ENCODE measurements around the gene ORC3. TPM values are rescaled to one million over a fixed set of nuclear protein-coding genes. Genes with fewer than 3 reads are reported as not detected.
A peak's percentile ranks its signal among the peaks of the same experiment; 100 is the strongest.

The ORC3 gene
- total RNA-seq, 1 donor from 2014 or later = 16.7 TPM

DNA sequence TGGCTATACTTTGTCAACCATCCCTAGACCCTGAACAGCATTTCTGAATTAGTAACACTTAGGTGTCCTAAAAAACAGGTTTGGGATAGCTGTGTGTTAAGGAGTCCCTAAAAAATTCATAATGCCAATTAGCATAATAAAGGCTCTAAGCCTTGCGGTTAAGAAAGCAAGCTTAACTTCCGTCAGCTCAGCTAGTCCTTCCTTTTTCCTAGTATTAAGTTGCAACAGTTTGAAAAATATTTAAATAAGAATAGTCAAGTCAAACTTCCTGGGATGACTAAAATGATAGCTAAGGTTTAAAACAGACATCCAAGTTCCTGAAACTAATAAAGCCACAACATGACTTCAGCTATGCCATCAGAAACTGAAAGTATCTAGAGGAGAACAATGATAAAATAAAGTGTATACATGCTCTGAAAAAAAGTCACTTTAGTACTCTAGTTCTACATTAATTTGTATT is 108.6 kb downstream of the ORC3 start:
- peak overlapping the region; percentile 97 for H3K27ac Mint-ChIP-seq (ENCODE audit: unreplicated experiment)
- H3K9me3 Mint-ChIP-seq (ENCODE audit: low read depth) = no peaks in the 10 kb centered on the region
- H3K27me3 Mint-ChIP-seq (ENCODE audit: low read depth) = no peaks in the 10 kb centered on the region
- DNase-seq (ENCODE audit: low spot score) = no peak
- peaks cover 63% of the 10 kb centered on the region for H3K4me1 Mint-ChIP-seq (ENCODE audit: low read depth)
- TF ChIP-seq, protein P1, sequence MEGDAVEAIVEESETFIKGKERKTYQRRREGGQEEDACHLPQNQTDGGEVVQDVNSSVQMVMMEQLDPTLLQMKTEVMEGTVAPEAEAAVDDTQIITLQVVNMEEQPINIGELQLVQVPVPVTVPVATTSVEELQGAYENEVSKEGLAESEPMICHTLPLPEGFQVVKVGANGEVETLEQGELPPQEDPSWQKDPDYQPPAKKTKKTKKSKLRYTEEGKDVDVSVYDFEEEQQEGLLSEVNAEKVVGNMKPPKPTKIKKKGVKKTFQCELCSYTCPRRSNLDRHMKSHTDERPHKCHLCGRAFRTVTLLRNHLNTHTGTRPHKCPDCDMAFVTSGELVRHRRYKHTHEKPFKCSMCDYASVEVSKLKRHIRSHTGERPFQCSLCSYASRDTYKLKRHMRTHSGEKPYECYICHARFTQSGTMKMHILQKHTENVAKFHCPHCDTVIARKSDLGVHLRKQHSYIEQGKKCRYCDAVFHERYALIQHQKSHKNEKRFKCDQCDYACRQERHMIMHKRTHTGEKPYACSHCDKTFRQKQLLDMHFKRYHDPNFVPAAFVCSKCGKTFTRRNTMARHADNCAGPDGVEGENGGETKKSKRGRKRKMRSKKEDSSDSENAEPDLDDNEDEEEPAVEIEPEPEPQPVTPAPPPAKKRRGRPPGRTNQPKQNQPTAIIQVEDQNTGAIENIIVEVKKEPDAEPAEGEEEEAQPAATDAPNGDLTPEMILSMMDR (IDR thresholded peaks at IDR 0.05) = no peak
- H3K36me3 Mint-ChIP-seq (ENCODE audit: low read depth) = no peaks in the 10 kb centered on the region
- peak overlapping the region; percentile 95 for H3K4me3 Mint-ChIP-seq (ENCODE audit: unreplicated experiment)

DNA sequence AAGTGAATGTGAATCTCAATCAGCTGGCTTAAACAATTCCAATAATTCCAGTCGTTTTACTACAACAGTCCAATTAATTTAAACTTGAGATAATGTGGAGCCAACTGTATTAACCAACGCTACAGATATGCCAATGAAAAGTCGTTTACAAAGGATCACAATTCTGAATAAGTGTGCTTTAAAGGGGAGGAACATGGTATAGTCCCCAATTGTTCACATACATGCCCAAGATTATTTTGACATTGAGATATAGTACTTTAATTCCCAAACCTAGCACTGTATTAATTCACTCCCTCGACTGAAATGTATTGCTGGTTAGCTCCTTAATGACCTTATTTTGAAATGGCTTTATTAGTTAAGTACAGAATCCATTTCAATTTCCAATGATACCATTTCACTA is 109.6 kb downstream of the ORC3 start:
- DNase-seq (ENCODE audit: low spot score) = no peak
- TF ChIP-seq, protein P1 (IDR thresholded peaks at IDR 0.05) = no peak
- H3K36me3 Mint-ChIP-seq (ENCODE audit: low read depth) = no peaks in the 10 kb centered on the region
- peak overlapping the region; percentile 97 for H3K27ac Mint-ChIP-seq (ENCODE audit: unreplicated experiment)
- no peaks in the 10 kb centered on the region for H3K27me3 Mint-ChIP-seq (ENCODE audit: low read depth)
- H3K4me1 Mint-ChIP-seq (ENCODE audit: low read depth) = peaks cover 53% of the 10 kb centered on the region
- no peaks in the 10 kb centered on the region for H3K9me3 Mint-ChIP-seq (ENCODE audit: low read depth)
- peak overlapping the region; percentile 95 for H3K4me3 Mint-ChIP-seq (ENCODE audit: unreplicated experiment)

DNA sequence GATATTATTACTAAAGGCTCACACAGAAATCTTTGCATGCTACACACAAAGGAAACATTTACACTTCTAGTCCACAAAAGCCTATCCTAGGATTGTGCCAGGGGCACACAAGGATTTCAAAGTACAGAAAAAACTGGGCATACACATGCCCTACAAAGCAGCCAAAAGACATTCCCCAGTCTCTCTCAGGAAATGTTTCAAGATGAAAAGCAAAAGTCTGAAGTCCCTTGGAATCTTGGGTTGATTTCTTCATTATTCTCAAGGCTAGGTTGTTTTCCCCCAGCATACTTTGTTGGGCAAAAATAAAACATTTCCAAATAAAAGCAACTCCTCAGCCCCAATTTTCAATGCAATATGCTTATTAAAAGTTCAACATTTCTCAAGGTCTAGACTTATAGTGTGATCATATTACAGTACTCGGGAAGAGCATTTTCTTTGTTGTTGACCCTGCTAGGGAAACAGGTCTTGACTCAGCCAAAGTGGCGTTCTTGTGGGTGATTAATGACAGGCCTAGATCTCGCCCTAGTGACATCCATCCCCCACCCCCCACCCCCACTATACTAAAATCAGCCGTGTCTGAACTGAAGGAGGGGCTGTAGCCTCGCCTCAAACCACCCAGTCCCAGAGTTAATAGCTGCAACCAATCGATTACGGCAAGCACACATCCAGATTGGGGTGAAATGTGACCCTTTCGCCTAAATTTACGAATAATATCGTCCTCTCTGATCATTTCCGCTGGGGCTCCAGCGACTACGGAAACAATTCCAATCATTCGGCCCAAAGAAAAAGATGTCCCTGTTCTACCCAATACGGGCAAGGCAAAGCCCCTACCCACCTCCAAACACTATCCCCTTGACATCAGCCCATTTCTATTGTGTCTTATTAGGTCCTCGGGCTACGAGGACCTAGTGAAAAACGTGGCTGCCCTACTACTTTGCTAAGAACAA is 110.7 kb downstream of the ORC3 start:
- Mint-ChIP-seq H3K27ac (ENCODE audit: unreplicated experiment) (peak overlapping the region; percentile 97), H3K4me1 (ENCODE audit: low read depth) (peaks cover 47% of the 10 kb centered on the region), H3K36me3 (ENCODE audit: low read depth) (no peaks in the 10 kb centered on the region), H3K27me3 (ENCODE audit: low read depth) (no peaks in the 10 kb centered on the region), H3K9me3 (ENCODE audit: low read depth) (no peaks in the 10 kb centered on the region), H3K4me3 (ENCODE audit: unreplicated experiment) (peak overlapping the region; percentile 95)
- TF ChIP-seq, protein P1 (IDR thresholded peaks at IDR 0.05) = peak; percentile 22
- DNase-seq (ENCODE audit: low spot score) = no peak

DNA sequence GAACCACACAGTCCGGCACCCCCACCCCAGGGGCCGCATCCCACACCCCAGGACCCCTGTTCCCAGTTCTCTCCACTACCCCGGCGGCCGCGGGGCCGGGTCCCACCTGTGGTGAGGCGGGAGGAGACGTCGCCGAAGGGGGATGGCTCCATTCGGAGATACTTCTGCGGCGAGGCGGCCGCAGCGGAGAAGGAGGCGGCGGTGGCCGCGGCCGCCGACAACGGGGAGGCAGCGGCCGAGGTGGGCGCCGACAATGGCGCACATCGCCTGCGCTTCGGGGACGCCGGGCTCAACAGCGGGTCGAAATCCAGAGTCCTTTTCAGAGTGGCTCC is 111.4 kb downstream of the ORC3 start:
- H3K9me3 Mint-ChIP-seq (ENCODE audit: low read depth) = no peaks in the 10 kb centered on the region
- peaks cover 47% of the 10 kb centered on the region for H3K4me1 Mint-ChIP-seq (ENCODE audit: low read depth)
- no peaks in the 10 kb centered on the region for H3K36me3 Mint-ChIP-seq (ENCODE audit: low read depth)
- peak overlapping the region; percentile 97 for H3K27ac Mint-ChIP-seq (ENCODE audit: unreplicated experiment)
- no peaks in the 10 kb centered on the region for H3K27me3 Mint-ChIP-seq (ENCODE audit: low read depth)
- DNase-seq (ENCODE audit: low spot score) = peak; percentile 75
- TF ChIP-seq, protein P1 (IDR thresholded peaks at IDR 0.05) = no peak
- peak overlapping the region; percentile 95 for H3K4me3 Mint-ChIP-seq (ENCODE audit: unreplicated experiment)

DNA sequence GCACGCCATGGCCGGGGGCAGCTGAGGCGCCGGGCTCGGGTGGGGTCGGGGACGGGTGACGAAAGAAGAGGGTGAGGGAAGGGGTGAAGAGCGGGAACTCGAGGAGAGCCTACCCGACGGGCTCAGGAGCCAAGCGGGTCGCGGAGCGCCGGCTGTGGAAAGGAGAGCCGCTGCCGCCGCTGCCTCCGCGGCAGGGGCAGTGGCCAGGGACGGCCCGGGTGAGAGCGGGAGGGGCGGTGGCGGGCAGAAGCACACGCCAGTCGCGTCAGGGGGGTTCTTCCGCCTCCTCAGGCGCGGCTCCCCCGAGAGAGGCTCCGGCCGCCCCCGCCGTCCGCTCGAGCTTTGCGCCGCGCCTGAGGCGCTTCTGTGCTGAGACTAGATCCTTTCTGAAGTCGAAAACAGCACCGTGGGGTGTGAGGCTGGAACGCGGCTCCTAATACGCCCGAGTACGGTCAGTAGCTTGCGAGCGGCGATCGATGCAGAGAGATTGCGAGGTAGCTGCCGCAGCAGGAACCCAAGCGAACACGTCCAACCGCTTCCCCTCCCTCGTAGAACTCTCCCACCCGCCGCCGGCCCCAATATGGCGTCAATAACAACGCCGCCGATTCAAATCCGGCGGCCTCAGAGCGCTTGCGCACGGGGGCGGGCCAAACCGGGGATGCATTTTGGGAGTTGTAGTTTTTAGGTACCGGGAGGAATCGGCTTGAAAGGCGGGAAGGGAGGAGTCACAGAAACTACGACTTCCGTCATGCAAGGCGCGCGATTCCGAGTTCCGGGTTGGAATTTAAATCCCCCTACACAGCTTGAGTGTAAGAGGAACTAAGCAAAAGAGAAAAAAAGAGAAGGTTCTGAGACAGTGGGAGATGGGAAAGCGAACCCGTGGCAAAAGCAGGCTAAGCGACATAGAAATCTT is 112.0 kb downstream of the ORC3 start, which contains the start of gene AKIRIN2:
Gene AKIRIN2 (minus strand): TSS at position 558 of the 913 bp plus-strand sequence. CDS start 549 bp downstream, at position 9.
- peak; percentile 97 for DNase-seq (ENCODE audit: low spot score)
- no peaks in the 10 kb centered on the region for H3K27me3 Mint-ChIP-seq (ENCODE audit: low read depth)
- no peaks in the 10 kb centered on the region for H3K9me3 Mint-ChIP-seq (ENCODE audit: low read depth)
- peaks cover 50% of the 10 kb centered on the region for H3K4me1 Mint-ChIP-seq (ENCODE audit: low read depth)
- TF ChIP-seq, protein P1 (IDR thresholded peaks at IDR 0.05) = no peak
- peak within 1 kb of the TSS; percentile 95 for H3K4me3 Mint-ChIP-seq (ENCODE audit: unreplicated experiment)
- peak within 1 kb of the TSS; percentile 97 for H3K27ac Mint-ChIP-seq (ENCODE audit: unreplicated experiment)
- H3K36me3 Mint-ChIP-seq (ENCODE audit: low read depth) = no peaks in the 10 kb centered on the region

All from chondrocyte (in vitro differentiated cells).